Glomerular visceral epithelial cell (primary cell): ENCODE results near the gene CSPG4.
A peak's percentile ranks its signal among the peaks of the same experiment; 100 is the strongest.
"Not testable (repeated sequence)": the region's sequence is repeated elsewhere in the genome, so short reads cannot be mapped to it uniquely, and the experiment has no call there.

ENCODE experiments used
- DNase-seq: peaks from one replicate; pipeline ENCODE4 v3.0.0-alpha.2; 2016; ENCODE audit errors: extremely low spot score

CSPG4 gene

DNA sequence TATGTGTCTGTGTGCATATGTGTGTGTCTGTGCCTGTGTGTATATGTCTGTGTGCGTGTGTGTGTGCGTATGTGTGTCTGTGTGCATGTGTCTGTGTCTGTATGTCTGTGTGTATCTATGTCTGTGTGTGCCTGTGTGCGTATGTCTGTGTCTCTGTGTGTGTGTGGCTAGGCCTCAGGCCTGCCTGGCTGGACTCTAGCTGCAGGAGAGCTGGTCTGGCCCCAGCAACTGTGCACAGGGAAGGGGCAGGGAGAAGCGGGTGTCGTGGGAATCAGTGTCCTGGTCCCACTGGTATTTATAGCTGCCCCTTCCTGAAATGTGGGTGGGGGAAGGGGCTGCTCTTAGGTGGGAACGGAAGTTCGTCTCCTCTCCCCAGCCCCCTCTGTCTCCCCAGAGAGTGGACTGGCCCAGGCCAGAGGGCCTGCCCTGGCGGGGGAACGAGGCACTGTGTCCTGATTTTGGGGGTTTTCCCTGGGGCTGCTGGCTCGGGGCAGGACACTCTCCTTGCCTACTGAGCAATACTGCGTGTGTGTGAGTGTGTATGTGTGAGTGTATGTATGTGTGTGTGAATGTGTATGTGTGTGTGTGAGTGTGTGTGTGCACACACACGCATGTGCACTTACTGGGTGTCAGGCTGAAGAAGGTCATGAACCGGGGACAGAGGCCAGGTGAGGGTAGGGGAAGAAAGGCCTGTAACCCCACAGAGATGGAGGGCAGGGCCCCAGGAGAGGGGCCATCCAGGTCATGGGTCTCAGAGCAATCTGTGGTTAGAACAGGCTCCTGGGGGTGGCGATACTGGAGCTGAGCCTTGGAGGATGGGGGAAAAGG lies 6.6 kb downstream of the CSPG4 start:
- DNase-seq = no peak

DNA sequence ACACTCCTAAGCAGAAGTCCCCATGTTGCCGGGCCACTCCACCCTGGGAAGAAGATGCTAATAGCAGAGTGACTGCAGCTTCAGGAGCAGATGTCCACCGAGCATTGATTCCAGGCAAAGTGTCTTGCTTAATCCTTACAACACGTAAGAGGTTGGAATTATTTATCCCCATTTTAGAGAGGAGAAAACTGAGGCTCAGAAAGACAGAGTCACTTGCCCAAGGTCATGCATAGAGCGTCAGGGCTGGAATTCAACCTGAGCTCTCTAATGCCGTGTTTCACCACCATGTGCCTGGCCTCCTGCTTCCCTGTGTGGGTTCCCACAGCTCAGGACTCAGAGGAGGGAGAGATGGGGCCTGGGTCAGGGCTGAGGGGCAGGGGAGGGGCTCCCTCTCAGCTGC lies 7.3 kb downstream of the CSPG4 start:
- DNase-seq = not testable (repeated sequence)

DNA sequence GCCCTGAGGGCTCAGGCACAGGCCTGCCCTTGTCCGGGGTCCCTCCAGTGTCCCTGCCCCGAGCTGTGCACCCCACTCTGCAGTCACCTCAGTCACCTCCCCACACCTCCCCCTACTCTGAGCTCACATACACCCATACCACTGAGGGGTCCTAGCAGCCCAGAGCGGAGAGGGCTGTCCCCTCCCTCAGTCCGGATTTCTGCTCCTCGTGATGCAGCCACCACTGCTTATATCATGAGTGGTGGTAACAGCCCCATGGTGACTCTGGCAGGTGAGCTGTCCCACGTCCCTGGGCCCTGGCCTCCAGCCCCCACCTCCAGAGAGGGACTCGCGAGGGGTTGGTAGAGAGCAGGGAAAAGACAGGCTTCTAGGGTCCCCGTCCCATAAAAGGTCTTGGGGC lies 8.0 kb downstream of the CSPG4 start:
- no peak for DNase-seq

DNA sequence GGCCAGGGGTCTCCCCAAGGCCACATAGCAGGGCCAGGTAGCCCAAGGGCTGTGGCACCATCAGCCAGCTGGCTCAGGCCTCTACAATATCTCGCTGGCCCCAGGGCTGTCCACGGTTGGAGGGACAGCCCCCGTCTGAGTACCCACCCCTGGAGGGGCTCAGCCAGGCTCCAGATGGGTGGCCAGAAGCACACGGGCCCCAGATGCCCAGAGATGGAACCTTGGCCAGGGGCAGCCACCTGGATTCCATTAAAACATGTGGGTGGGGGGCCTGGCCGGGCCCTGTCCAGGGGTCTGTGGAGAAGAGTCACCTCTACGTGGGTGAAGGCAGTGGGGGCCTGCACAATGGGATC lies 8.4 kb downstream of the CSPG4 start:
- DNase-seq = no peak

DNA sequence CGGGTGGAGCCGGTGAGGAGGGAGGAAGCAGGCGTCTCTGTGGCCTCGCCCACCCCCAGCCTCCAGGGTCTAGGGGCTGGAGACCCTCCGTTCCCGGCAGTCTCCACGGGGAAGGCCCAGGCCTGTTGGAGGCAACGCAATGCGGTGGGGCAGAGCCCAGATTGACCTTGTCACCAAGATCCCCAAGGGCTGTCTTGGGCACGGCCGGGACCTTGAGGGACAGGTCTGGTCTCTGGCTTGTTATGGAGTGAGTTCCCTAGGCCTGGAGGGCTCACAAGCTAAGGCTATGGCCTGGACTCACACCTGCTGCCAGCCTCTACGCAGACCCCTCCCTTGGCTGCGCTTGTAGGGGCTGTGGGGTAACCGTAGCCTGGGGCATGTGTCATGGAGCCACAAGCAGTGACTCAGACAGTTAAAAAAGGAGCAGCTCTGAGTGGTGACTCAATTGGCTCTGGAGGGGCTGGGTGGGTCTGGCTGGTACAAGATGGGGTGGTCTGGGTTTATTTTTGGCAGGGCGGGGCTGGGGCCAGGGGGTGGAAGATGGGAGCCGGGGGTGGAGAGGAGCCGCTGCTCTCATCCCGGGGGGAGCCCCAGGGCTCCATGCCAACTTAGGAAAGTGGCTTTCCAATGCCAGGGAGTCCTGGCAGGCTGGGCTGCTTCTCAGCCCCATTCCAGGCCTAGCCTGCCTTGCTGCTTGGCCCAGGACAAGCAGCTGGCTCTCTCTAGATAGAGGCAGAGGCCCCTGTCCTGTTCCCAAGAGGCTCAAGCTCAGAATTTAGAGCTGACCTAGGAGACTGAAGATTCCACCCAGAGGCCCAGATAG lies 9.0 kb downstream of the CSPG4 start:
- DNase-seq = not testable (repeated sequence)

DNA sequence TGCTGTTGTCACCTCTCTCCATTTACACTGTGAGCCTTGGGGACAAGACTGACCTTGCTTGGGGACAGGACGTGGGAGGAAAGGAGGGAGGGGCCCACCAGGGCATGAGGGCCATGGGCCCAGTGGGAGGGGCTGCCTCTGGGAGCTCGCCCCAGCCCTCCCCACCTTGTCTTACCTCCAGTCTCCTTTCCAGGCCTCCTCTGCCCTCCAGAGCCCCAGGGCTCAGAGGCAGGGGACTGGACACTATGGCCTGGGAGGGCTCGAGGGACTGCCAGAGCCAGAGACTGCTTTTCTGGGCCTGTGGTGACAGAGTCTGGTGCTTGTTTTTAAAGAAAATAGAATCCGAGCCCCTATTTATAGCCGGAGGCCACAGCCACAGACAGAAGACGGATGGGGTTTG lies 10.2 kb downstream of the CSPG4 start:
- DNase-seq = no peak

DNA sequence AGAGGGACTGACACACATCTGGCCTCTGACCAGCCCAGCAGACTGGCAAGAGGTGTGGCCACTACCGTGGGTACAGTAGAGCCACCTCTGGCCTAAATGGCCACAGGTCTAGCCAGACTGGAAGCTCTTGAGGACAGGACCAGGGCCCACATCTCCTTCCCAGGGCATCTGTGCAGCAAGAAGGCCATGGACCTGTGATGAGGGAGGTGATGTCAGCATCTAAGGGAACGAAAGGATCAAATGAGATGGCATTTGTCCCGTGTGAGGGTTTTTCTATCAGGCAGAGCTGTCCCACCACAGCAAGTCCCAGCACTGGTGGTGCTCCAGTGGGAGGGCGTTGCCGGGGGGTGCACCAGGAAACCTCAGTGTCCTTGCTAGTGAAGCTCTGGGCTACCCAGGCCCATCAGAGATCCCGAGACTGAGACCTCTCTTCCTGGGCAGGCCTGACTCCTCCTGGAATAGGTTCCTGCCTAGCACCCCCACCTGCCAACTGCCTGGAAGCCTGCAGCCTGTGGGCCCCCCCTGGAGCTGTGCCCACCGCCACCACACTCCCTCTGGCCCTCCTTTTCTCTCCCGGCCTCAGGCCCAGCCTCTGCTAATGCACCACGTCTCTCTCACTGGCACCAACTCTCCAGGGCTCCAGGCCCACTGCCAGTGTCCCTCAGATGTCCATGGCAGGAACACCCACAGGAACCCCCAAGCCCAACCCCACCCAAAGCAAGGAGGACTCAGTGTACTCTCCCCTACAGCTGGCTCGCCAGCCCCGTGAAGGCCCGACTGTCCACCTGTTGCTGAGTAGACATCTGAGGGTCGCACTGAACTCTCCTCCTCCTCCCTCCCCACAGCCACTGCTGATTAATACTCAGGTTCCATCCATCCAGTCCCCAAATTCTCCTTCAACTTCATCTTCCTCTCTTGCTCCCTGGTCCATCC lies 11.3 kb downstream of the CSPG4 start:
- DNase-seq = not testable (repeated sequence)

DNA sequence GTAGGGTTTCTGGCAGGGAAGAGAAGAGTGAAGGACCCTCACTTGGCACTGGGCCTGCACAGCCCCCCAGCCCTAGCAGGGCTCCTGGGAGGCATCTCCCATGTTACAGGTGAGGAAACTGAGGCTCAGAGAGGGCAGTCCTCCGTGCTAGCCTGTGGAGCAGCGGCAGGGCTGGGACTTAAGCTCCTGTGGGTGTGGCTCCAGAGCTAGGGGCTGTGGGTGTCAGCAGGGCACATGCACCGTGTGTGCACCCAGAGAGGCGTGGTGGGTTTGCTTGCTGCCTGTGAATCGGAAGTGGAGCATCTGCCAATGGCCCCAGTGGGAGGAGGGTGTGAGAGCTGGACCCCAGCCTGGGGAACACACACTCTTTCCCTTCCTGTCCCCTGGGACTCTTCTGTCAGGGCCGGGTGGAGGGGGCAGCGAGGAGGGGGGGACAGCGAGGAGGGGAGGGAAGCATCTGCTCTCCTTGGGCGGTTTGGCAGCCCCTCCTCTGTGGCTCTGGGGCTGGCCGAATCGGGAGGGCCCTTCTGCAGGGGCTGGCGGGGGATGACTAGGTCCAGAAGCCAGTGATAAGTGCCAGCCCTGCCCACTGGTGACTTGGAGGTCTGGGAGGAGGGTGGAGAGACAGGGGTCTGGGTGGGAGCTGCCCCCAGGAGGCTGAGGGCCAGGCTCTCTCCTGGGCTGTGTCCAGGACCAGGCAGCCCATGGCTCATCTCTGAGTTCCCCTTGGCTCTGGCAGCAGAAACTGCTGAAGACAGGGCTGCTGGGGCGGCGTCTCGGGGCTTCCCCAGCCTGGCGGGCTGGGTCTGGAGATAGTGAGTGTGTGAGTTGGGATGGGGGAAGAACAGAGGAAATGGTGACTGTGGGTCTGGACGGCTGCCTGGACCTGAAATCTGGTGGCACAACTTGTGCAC lies 12.4 kb downstream of the CSPG4 start:
- peak; percentile 68 for DNase-seq

DNA sequence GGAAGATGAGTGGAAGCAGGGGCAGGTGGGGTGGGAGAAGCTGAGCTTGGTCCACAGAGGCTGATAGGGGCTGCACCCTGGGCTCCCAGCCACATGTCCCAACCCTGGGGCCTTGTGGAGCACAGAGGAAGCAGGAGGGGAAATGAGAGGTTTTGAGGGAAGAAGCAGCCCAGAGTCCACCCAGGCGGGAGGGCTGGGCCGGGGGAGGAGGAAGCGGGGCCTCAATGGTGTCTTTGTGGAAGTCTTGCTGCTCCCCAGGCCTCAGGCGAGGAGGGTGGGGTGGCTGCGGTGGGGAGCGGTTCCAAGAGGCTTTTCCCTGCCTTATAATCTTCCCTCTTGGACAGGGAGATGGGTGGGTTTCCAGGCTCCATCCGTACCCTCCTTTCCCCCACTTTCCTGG lies 13.1 kb downstream of the CSPG4 start:
- not testable (repeated sequence) for DNase-seq

DNA sequence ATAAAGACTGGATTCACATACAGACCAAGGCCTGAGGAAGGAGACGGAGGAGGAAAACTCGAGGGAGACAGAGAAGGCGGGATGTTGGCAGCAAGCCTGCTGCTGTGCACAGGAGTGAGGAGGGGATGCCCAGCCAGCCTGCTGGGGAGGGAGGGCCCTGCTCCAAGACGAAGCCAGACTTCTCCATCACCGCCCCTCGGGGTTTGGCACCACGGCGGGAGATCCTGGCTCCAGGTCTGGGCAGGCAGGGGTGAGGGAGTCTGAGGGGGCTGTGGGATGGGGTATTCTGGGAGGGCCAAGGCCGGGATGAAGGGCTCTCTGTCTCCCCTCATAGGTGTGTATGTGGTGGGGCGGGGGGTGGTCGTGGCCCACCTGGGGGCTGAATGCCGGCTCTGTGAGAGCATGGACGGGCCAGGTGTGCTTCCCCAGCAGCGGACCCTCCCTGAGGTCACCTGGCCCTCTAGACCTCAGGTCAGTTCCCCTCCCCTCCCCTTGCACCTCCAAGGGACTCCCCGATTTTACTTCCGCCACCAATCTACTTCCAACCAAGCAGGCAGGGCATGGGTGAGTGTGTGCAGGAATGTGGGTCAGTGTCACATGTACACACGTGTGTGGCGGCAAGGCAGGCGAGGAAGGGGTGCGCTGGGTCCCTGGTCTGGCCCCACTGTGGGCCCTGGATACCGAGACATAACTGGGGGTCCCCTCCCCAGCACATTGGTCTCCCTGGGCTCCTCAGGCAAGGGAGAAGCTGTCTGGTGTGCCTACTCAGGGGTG lies 14.5 kb downstream of the CSPG4 start:
- not testable (repeated sequence) for DNase-seq

DNA sequence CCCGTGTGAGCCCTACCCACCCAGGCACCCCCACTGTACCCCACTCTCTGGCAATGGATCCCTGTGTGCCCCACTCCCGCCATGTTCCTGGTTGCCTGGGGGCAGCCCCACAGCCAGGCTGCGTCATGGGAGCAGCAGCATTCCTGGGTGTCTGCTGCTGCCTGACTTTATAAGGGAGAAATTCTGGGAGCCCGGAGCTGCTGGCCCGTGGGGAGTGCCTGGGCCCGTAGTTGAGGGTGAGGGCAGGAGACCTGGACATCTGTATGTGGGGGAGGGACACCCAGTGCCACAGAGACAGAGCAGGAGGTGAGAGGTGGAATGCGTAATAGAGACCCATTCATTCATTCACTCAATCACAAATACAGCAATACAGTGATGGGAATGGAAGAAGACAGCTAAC lies 15.1 kb downstream of the CSPG4 start:
- no peak for DNase-seq

DNA sequence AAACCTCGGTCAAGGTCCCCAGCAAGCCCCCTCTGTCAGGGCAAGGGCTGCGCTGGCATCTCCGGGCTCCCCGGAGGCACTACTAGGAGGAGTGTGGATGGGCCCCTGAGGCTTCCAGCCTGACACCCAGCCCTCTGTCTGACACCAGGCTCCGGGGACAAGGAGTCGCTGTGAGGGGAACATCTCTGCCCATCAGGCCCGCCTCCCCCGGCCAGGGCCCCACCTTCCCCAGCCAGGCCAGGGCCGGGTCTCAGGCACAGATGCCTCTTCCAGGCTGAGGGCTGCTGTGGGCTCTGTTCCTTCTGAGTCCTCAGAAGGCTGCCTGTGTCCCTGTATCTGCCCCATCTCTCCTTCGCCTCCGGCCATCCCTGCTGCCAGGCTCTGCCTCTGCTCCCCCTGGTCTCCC lies 15.8 kb downstream of the CSPG4 start:
- DNase-seq = no peak

DNA sequence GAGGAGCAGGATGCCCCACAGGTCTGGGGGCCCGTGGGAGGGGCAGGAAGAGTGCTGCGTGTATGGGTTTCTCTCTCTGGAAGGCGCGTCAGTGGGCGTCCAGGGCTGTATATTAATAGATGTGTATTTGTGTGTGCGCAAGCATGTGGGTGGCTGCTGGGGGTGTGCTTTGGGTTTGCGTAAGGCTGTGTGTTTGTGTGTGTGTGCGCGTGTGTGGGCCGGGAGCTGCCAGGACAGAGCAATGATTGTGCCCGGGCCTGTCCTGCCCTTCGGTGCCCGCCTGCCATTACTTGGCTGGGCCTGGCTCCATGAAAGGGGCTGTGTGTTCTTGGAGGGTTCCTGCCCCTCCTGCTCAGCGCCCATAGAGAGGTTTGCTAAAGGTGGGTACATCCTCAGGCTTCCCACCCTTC lies 16.3 kb downstream of the CSPG4 start:
- DNase-seq = no peak

DNA sequence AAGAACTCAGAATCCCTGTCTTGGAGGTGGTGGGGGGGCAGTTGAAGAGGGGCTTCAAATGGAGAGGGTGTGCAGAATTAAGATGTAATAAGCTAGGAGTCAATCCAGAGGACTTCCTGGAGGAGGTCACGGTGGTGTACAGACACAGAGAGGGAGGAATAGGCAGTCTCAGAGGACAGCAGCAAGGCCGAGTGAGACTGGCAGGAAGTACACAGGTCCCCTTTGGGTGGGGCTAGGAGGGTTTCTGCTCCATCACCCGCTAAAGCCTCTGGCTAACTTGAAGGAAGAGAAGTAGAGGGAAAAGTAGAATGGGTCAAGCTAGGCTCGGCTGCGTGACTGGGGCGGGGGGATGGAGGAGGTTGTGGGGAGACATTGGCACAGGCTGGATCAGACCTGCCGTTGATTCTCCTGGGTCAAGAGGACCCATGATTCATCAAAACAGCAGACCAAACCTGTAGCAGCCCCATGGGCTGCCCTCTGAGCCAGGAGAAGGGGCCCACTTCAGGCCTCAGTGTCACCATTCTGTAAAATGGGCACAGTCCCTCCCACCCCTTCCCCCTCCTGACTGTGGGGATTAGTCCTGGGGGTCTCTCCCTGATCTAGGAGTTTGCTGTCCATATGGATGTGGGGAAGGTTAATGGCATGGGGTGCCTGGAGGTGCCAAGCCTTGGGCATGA lies 16.9 kb downstream of the CSPG4 start:
- DNase-seq = no peak

DNA sequence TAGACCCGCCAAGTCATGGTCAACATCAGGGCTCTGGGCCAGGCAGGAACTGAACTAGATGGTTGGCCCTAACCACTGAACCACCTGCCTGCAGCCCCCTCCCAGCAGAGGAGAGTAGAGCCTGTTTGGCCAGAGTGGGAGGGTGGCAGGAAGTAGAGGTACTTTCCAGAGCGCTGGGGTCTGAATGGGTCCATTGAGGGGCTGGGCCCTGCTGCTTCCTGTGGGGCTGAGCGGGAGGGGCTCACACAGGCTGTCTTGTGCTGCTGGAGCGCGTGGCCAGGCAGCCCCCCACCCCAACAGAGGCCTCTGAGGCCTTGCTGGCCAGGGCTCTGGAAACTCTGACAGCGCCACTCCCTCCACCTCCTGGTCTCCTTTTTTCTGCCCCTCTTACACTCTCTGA lies 17.4 kb downstream of the CSPG4 start:
- DNase-seq = no peak

DNA sequence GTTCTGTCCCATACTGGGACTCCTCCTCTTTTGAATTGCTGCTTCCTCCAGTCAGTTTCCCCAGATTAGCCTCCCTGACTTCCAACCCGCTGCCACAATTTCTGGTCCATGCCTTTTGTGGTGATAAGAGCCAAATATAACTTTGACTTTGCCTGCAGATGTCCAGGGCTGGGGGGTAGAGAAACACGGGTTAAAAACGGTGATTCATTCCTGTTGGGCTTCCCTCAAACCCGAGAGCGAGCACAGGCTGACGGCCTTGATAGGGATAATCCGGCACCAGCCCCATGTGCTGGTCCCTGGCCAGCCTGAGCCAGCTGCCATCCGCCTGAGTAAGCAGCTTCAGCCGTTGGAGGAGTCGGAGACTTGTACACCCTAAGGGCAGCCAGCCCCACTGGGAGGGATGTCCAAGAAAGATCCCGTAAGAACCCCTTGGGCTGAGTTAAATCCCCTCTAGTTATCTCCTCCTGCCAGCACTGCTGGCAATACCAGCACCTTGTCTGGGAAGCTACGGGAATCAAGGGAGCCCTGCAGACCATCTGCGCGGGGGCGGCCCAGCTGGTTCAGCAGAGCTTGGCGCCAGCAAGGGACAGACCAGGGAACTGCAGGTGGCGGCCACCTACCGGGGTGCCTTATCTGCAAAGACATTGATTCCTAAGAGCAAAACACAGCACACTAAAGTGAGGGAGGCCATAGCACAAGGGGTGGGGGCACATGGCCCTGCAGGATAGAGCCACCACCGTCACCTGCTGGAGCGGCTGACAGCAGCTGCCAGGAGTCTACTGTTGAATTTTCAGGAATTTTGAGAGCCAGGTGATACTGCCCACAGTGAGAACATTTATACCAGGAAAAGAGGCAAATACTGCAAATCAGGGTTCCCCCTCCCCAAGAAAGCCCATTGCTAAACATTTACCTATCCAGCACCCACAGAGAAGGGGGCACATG lies 18.1 kb downstream of the CSPG4 start:
- peak; percentile 94 for DNase-seq

DNA sequence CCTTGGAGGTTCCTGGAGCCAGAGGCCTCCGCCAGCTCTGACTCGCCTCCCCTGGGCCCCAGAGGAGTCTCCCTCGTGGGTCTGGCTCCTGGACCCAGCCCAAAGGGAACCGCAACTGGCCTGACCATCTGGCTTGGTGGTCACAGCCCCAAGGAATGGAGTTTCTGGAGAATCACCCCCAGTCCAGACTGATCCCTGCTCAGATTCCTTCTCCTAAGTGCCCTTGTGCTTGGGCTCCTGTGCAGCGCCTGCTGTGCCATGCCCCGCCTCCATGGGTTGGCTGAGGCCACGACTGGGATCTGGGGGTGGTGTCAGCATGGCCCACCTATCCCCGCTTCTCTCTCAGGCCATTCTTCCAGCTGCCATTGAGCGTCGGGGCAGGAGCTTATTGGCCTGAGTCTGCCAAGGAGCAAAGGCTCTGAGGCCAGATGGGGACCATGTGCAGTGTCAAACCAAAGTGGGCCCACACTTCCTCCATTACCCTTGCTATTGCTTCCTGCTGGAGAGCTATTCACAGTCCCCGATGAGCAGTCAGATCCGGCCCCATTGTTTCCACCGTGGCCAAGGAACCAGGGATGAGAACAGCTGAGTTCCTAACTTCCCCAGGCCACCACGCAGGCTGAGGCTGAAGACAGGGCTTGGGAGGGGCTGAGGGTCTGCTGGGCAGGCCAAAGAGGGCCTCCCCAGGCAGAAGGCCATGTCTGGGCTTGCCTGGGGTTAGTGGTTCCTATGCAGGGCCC lies 19.0 kb downstream of the CSPG4 start:
- DNase-seq = peak; percentile 80

DNA sequence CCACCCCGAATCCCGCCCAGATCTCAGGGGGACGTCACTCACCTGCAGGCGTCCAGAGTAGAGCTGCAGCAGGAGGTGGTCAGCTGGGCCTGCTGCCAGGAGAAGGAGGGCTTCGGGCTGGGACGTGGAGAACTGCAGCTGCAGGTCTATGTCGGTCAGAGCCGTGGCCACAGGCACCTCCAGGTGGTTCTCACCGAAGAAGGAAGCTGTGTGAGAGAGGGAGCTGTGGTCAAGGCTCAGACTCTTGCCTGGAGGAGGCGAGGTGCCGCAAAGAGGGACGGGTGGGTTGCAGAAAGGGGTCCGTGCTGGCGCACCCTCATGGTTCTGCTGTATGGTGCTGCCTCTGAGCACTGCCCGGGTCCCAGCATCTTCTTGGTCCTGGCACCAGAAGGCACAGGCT lies 19.6 kb downstream of the CSPG4 start:
- not testable (repeated sequence) for DNase-seq
